KOPT-K1 (cell line): Measurements from ENCODE around the gene LRRC26.
A peak's percentile ranks its signal among the peaks of the same experiment; 100 is the strongest.

Source experiments
- H3K27ac ChIP-seq: fragments of 200-600 bp; sonication (generic); 2 replicates; pipeline ENCODE4 v1.5.1; 2016; ENCODE audit warnings: antibody characterized with exemption, mild to moderate bottlenecking, low read depth, low read length; ENCODE audit not compliant: poor library complexity, severe bottlenecking
- H3K36me3 ChIP-seq: fragments of 200-600 bp; sonication (generic); 2 replicates; pipeline ENCODE4 v1.5.1; 2017; ENCODE audit warnings: antibody characterized with exemption, mild to moderate bottlenecking, low read length, moderate library complexity; ENCODE audit not compliant: insufficient read depth
- H3K9me3 ChIP-seq: fragments of 200-600 bp; sonication (generic); 2 replicates; pipeline ENCODE4 v1.5.1; 2017; ENCODE audit warnings: antibody characterized with exemption, low read length, mild to moderate bottlenecking; ENCODE audit not compliant: insufficient read depth, poor library complexity, severe bottlenecking

LRRC26 gene

GRCh38 chr9:137204731-137205125, 34.9 kb upstream of the LRRC26 start:
- Histone ChIP-seq H3K9me3 (no peaks in the 10 kb centered on the region), H3K36me3 (peaks cover 25% of the 10 kb centered on the region), H3K27ac (peak overlapping the region; percentile 76)

GRCh38 chr9:137202966-137203365, 33.1 kb upstream of the LRRC26 start:
- H3K9me3 ChIP-seq: no peaks in the 10 kb centered on the region
- H3K36me3 ChIP-seq: peaks cover 10% of the 10 kb centered on the region; the same call in 1 of the 2 replicates
- no peak overlapping the region for H3K27ac ChIP-seq

GRCh38 chr9:137201205-137201868, 31.5 kb upstream of the LRRC26 start:
- Histone ChIP-seq H3K9me3 (no peaks in the 10 kb centered on the region), H3K36me3 (no peaks in the 10 kb centered on the region), H3K27ac (peak overlapping the region; percentile 71)

GRCh38 chr9:137200311-137201204, 30.7 kb upstream of the LRRC26 start, which contains the start of gene TPRN:
TSS of gene TPRN (minus strand) at chr9:137200741. CDS start at chr9:137200711, 30 bp downstream.
- Histone ChIP-seq H3K27ac (peak within 1 kb of the TSS; percentile 71), H3K36me3 (no peaks in the 10 kb centered on the region), H3K9me3 (no peaks in the 10 kb centered on the region)

- Histone ChIP-seq H3K9me3 (no peaks in the 10 kb centered on the region), H3K27ac (no peak overlapping the region), H3K36me3 (no peaks in the 10 kb centered on the region)
Observed at GRCh38 chr9:137199411-137200121, 29.7 kb upstream of the LRRC26 start.

GRCh38 chr9:137198902-137199283, 29.0 kb upstream of the LRRC26 start:
- Histone ChIP-seq H3K27ac (no peak overlapping the region), H3K36me3 (no peaks in the 10 kb centered on the region), H3K9me3 (no peaks in the 10 kb centered on the region)

- no peaks in the 10 kb centered on the region for H3K36me3 ChIP-seq
- H3K27ac ChIP-seq: no peak overlapping the region
- no peaks in the 10 kb centered on the region for H3K9me3 ChIP-seq
Observed at GRCh38 chr9:137198051-137198901, 28.4 kb upstream of the LRRC26 start.

GRCh38 chr9:137195525-137196220, 25.8 kb upstream of the LRRC26 start:
- Histone ChIP-seq H3K27ac (no peak overlapping the region), H3K9me3 (no peaks in the 10 kb centered on the region), H3K36me3 (peaks cover 12% of the 10 kb centered on the region; the same call in 1 of the 2 replicates)

- no peak overlapping the region for H3K27ac ChIP-seq
- H3K9me3 ChIP-seq: no peaks in the 10 kb centered on the region
- peaks cover 19% of the 10 kb centered on the region; the same call in 1 of the 2 replicates for H3K36me3 ChIP-seq
Observed at GRCh38 chr9:137194909-137195308, 25.1 kb upstream of the LRRC26 start.

GRCh38 chr9:137194388-137194787, 24.5 kb upstream of the LRRC26 start:
- Histone ChIP-seq H3K36me3 (peaks cover 21% of the 10 kb centered on the region; the same call in 1 of the 2 replicates), H3K27ac (no peak overlapping the region), H3K9me3 (no peaks in the 10 kb centered on the region)

GRCh38 chr9:137193771-137194170, 23.9 kb upstream of the LRRC26 start:
- no peaks in the 10 kb centered on the region for H3K9me3 ChIP-seq
- peaks cover 21% of the 10 kb centered on the region; the same call in 1 of the 2 replicates for H3K36me3 ChIP-seq
- no peak overlapping the region for H3K27ac ChIP-seq

- peaks cover 21% of the 10 kb centered on the region; the same call in 1 of the 2 replicates for H3K36me3 ChIP-seq
- H3K27ac ChIP-seq: no peak overlapping the region
- no peaks in the 10 kb centered on the region for H3K9me3 ChIP-seq
Observed at GRCh38 chr9:137192859-137193258, 23.0 kb upstream of the LRRC26 start.

- Histone ChIP-seq H3K36me3 (peaks cover 21% of the 10 kb centered on the region; the same call in 1 of the 2 replicates), H3K27ac (no peak overlapping the region), H3K9me3 (no peaks in the 10 kb centered on the region)
Observed at GRCh38 chr9:137192448-137192780, 22.6 kb upstream of the LRRC26 start.
